Measurements from ENCODE around the gene TARS1. TPM values are rescaled to one million over a fixed set of nuclear protein-coding genes. Genes with fewer than 3 reads are reported as not detected.
"Not testable (repeated sequence)": the region's sequence is repeated elsewhere in the genome, so short reads cannot be mapped to it uniquely, and the experiment has no call there.

The TARS1 gene
- total RNA-seq, 2 experiments from 2014 or later = 195 to 201 TPM

DNA sequence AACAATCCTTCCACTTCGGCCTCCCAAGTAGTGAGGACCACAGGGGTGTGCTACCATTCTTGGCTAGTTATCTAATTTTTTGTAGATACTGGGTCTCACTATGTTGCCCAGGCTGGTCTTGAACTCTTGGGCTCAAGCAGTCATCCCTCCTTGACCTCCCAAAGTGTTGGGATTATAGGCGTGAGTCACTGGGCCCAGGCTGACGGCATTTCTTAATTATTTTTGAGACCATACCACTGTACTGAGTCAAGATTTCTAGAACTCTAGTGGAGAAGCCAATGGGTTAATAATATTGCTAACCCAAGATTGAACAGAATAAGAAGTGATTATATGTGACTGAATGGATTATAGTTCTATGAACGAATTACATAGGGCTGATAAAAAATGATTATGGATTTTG, 66.7 kb downstream of the TARS1 start:
- H3K27ac Mint-ChIP-seq = no peak overlapping the region
- no peak overlapping the region for H3K4me3 Mint-ChIP-seq
- no peaks in the 10 kb centered on the region for H3K9me3 Mint-ChIP-seq
- H3K27me3 Mint-ChIP-seq = peaks cover 2% of the 10 kb centered on the region
- H3K4me1 Mint-ChIP-seq = no peaks in the 10 kb centered on the region
- no peaks in the 10 kb centered on the region for H3K36me3 Mint-ChIP-seq (ENCODE audit: low read depth)
- DNase-seq = no peak
- CTCF ChIA-PET = no interaction called here
- POLR2A ChIA-PET = no interaction called here

- Mint-ChIP-seq H3K27me3 (peaks cover 2% of the 10 kb centered on the region), H3K4me1 (no peaks in the 10 kb centered on the region), H3K27ac (no peak overlapping the region), H3K36me3 (ENCODE audit: low read depth) (no peaks in the 10 kb centered on the region), H3K4me3 (no peak overlapping the region), H3K9me3 (no peaks in the 10 kb centered on the region)
- ChIA-PET POLR2A (no interaction called here), CTCF (no interaction called here)
- no peak for DNase-seq
These were observed 68.3 kb downstream of the TARS1 start for GRCh38 chr5:33509036-33509435.

GRCh38 chr5:33513462-33514185, 72.9 kb downstream of the TARS1 start:
- Mint-ChIP-seq H3K27ac (no peak overlapping the region), H3K4me3 (no peak overlapping the region), H3K9me3 (no peaks in the 10 kb centered on the region), H3K4me1 (no peaks in the 10 kb centered on the region), H3K27me3 (no peaks in the 10 kb centered on the region), H3K36me3 (ENCODE audit: low read depth) (no peaks in the 10 kb centered on the region)
- DNase-seq = no peak
- ChIA-PET CTCF (no interaction called here), POLR2A (no interaction called here)

- POLR2A ChIA-PET; H3K36me3 Mint-ChIP-seq (ENCODE audit: low read depth); CTCF ChIA-PET; H3K4me1 Mint-ChIP-seq; H3K27ac Mint-ChIP-seq; H3K4me3 Mint-ChIP-seq; DNase-seq; H3K9me3 Mint-ChIP-seq; H3K27me3 Mint-ChIP-seq: not testable (repeated sequence)
These were observed 74.6 kb downstream of the TARS1 start for GRCh38 chr5:33515366-33515765.

DNA sequence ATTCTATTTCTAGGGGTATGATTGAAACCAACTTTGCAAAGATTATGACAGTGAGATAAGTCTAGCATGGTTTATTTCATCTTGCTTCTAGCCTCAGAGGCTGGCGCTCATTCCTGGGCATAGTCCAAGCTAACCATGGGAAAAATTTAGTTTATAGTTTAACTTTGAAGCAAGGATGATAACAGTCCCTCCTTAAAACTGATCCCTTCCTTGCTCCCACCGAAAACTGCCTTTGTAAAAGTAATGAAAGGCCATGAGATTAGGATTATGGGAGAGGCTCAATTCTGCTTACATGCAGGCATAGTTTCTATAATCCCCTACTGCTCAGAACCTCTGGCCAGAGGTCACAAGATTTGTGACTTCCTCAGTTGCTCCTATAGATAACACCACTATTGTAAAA, 75.7 kb downstream of the TARS1 start:
- ChIA-PET POLR2A (no interaction called here), CTCF (no interaction called here)
- Mint-ChIP-seq H3K4me3 (no peak overlapping the region), H3K4me1 (no peaks in the 10 kb centered on the region), H3K27ac (no peak overlapping the region), H3K27me3 (no peaks in the 10 kb centered on the region), H3K9me3 (peaks cover 4% of the 10 kb centered on the region), H3K36me3 (ENCODE audit: low read depth) (no peaks in the 10 kb centered on the region)
- no peak for DNase-seq
